ENCODE measurements around the gene EXOSC7. TPM values are rescaled to one million over a fixed set of nuclear protein-coding genes. Genes with fewer than 3 reads are reported as not detected.

The EXOSC7 gene
- total and polyA plus RNA-seq, 2 of the 4 experiments (the other 2 are of a cell fraction): 61.6 to 62.2 TPM

GRCh38 chr3:44981751-44982150, 5.7 kb downstream of the EXOSC7 start:
- no peak overlapping the region for H3K23ac ChIP-seq (ENCODE audit: low read depth, low read length)
- TF ChIP-seq ELK1 (IDR thresholded peaks at IDR 0.05; ENCODE audit: borderline replicate concordance, low read depth, low read length) (no peak), USF2 (IDR thresholded peaks at IDR 0.05; ENCODE audit: low read depth, low read length) (no peak), FOS (IDR thresholded peaks at IDR 0.05; ENCODE audit: low read depth, low read length) (no peak), POLR2A (IDR thresholded peaks at IDR 0.05; ENCODE audit: low read depth, low read length) (no peak), RFX5 (IDR thresholded peaks at IDR 0.05; ENCODE audit: low read depth, low read length) (no peak), CTCF (conservative IDR thresholded peaks at IDR 0.05; ENCODE audit: low read depth, low read length) (no peak), RCOR1 (IDR thresholded peaks at IDR 0.05; ENCODE audit: insufficient replicate concordance, low read length) (no peak), CHD1 (IDR thresholded peaks at IDR 0.05; ENCODE audit: low read depth, low read length) (no peak), SMC3 (IDR thresholded peaks at IDR 0.05; ENCODE audit: low read depth, low read length) (no peak), RAD21 (IDR thresholded peaks at IDR 0.05; ENCODE audit: low read length) (no peak), MAZ (IDR thresholded peaks at IDR 0.05; ENCODE audit: borderline replicate concordance, low read depth, low read length) (no peak), CEBPB (IDR thresholded peaks at IDR 0.05; ENCODE audit: low read depth, low read length) (no peak), MAFK (IDR thresholded peaks at IDR 0.05; ENCODE audit: low read depth, low read length) (no peak), BHLHE40 (IDR thresholded peaks at IDR 0.05; ENCODE audit: low read depth, low read length) (no peak), NFE2L2 (IDR thresholded peaks at IDR 0.05; ENCODE audit: low read depth, low read length) (no peak), MXI1 (IDR thresholded peaks at IDR 0.05; ENCODE audit: borderline replicate concordance, low read depth, low read length) (no peak)
- CTCF ChIA-PET: no interaction called here
- POLR2A ChIA-PET (ENCODE audit: unreplicated experiment): no interaction called here
- no peak overlapping the region for H2AK9ac ChIP-seq (replicated peaks; ENCODE audit: low read depth, low read length, poor library complexity)
- peaks cover 4% of the 10 kb centered on the region; the same call in 1 of the 2 replicates for H3K9me1 ChIP-seq (ENCODE audit: insufficient read depth, low read length)
- peaks cover 42% of the 10 kb centered on the region for H4K20me1 ChIP-seq (ENCODE audit: insufficient read depth, low read length)
- H2BK20ac ChIP-seq (ENCODE audit: low read depth, low read length): no peak overlapping the region
- H3K9me3 ChIP-seq (ENCODE audit: control insufficient read depth, insufficient read depth, low read length): no peaks in the 10 kb centered on the region
- in situ Hi-C loops (cut with MboI; ENCODE audit: low sequenced_read_pairs): no loop called here
- BruUV-seq (replicated peaks): no TSS peak
- H4K91ac ChIP-seq (ENCODE audit: insufficient read depth, low read depth, low read length): no peak overlapping the region
- H3K18ac ChIP-seq (ENCODE audit: low read depth, low read length): no peak overlapping the region
- no peak overlapping the region for H2AFZ ChIP-seq (replicated peaks; ENCODE audit: low read length, poor library complexity)
- WGBS, 2 experiments (ENCODE audit: extremely low coverage in 2 of 2, insufficient read length in 1 of 2): no CpG with 5 or more reads among the region's 4 CpGs
- H3K36me3 ChIP-seq (ENCODE audit: control insufficient read depth, insufficient read depth, low read length): no peaks in the 10 kb centered on the region
- H3K4ac ChIP-seq (ENCODE audit: low read depth, low read length): no peak overlapping the region
- no peak overlapping the region for H3K56ac ChIP-seq (ENCODE audit: extremely low read depth, insufficient read depth, low read length)
- no peak overlapping the region for H3K9ac ChIP-seq (ENCODE audit: low read depth, low read length)
- H3K4me3 ChIP-seq (ENCODE audit: insufficient read depth, low read depth, low read length): no peak overlapping the region
- DNase-seq (no peak), ATAC-seq (ENCODE audit: low read depth) (no peak)
- intact Hi-C loops (cut with micrococcal nuclease): no loop called here
- peaks cover 3% of the 10 kb centered on the region for H3K4me1 ChIP-seq (ENCODE audit: control insufficient read depth, insufficient read depth, low read length)
- no peaks in the 10 kb centered on the region for H3K27me3 ChIP-seq (ENCODE audit: control insufficient read depth, insufficient read depth, low read length)
- H2BK15ac ChIP-seq (ENCODE audit: low read depth, low read length): no peak overlapping the region
- no peak overlapping the region for H3K4me2 ChIP-seq (ENCODE audit: low read depth, low read length)
- dilution Hi-C loops (cut with HindIII; ENCODE audit: low sequenced_read_pairs, unreplicated experiment): no loop called here
- H2BK5ac ChIP-seq (ENCODE audit: low read depth, low read length, poor library complexity, severe bottlenecking): no peak overlapping the region
- H3K27ac ChIP-seq (ENCODE audit: insufficient read depth, low read length): no peak overlapping the region
- H4K5ac ChIP-seq (ENCODE audit: low read depth, low read length): no peak overlapping the region
- peaks cover 62 to 77% of the 10 kb centered on the region in 2 experiments for H3K79me1 ChIP-seq (ENCODE audit: low read depth in 1 of 2, low read length in 2 of 2)
- H2BK120ac ChIP-seq (ENCODE audit: low read depth, low read length): no peak overlapping the region
- H3K14ac ChIP-seq (replicated peaks; ENCODE audit: low read depth, low read length): no peak overlapping the region
- no peak overlapping the region for H2AK5ac ChIP-seq (ENCODE audit: low read depth, low read length)
- no peak overlapping the region for H4K8ac ChIP-seq (ENCODE audit: low read depth in 2 of 2, low read length in 2 of 2)

Measured in IMR-90 (cell line).